ENCODE data around the gene ANKS1A.
"Not testable (repeated sequence)": the region's sequence is repeated elsewhere in the genome, so short reads cannot be mapped to it uniquely, and the experiment has no call there.

The ANKS1A gene

GRCh38 chr6:34888874-34889555, at the start of gene ANKS1A:
Gene ANKS1A (plus strand): TSS chr6:34889255. CDS start chr6:34889403, 148 bp downstream.
- TF ChIP-seq CTCF (conservative IDR thresholded peaks at IDR 0.05) = no peak
- H3K27ac ChIP-seq = peak within 1 kb of the TSS; percentile 84

GRCh38 chr6:34839666-34840352, 49.2 kb upstream of the ANKS1A start:
- H3K27ac ChIP-seq = no peak overlapping the region
- no peak for TF ChIP-seq CTCF (conservative IDR thresholded peaks at IDR 0.05)

GRCh38 chr6:34849066-34849465, 40.0 kb upstream of the ANKS1A start:
- not testable (repeated sequence) for H3K27ac ChIP-seq

- TF ChIP-seq CTCF (conservative IDR thresholded peaks at IDR 0.05) = no peak
- H3K27ac ChIP-seq = no peak overlapping the region
Observed at GRCh38 chr6:34851361-34851760, 37.7 kb upstream of the ANKS1A start.

- H3K27ac ChIP-seq = no peak overlapping the region
- TF ChIP-seq CTCF (conservative IDR thresholded peaks at IDR 0.05) = no peak
Observed at GRCh38 chr6:34852406-34853085, 36.5 kb upstream of the ANKS1A start.

GRCh38 chr6:34855463-34855862, 33.6 kb upstream of the ANKS1A start:
- H3K27ac ChIP-seq = no peak overlapping the region
- TF ChIP-seq CTCF (conservative IDR thresholded peaks at IDR 0.05) = peak; percentile 62

GRCh38 chr6:34858681-34859080, 30.4 kb upstream of the ANKS1A start:
- no peak for TF ChIP-seq CTCF (conservative IDR thresholded peaks at IDR 0.05)
- H3K27ac ChIP-seq = no peak overlapping the region
